ENCODE data around the gene IRX3.

Gene IRX3
- total RNA-seq = 0 to 0.54 (median 0.03) reads per million in 9 experiments

- no peak for DNase-seq
- Mint-ChIP-seq H3K27ac (no peak within 1 kb of the TSS), H3K9me3 (no peaks in the 10 kb centered on the region), H3K27me3 (peaks cover 67 to 95% of the 10 kb centered on the region in 2 donors), H3K4me1 (ENCODE audit: low read depth in 2 of 2) (peaks cover 15 to 17% of the 10 kb centered on the region in 2 donors), H3K4me3 (peak within 1 kb of the TSS; percentile 47 to 57), H3K36me3 (ENCODE audit: insufficient read depth) (peaks cover 8% of the 10 kb centered on the region)
- no peak for ATAC-seq (replicated peaks)
These were observed at the start of gene IRX3 for GRCh38 chr16:54286366-54287130. Gene IRX3, minus strand, starts transcription at chr16:54286787. Its CDS starts 737 bp downstream, at chr16:54286050.

GRCh38 chr16:54335230-54335629 is 48.6 kb upstream of the IRX3 start:
- Mint-ChIP-seq H3K36me3 (ENCODE audit: insufficient read depth) (no peaks in the 10 kb centered on the region), H3K4me1 (ENCODE audit: low read depth in 2 of 2) (no peaks in the 10 kb centered on the region), H3K27ac (no peak overlapping the region), H3K4me3 (no peak overlapping the region), H3K9me3 (no peaks in the 10 kb centered on the region), H3K27me3 (peaks cover 17 to 49% of the 10 kb centered on the region in 2 donors)
- ATAC-seq (replicated peaks) (no peak), DNase-seq (no peak)

GRCh38 chr16:54334208-54334607 is 47.6 kb upstream of the IRX3 start:
- DNase-seq (no peak), ATAC-seq (replicated peaks) (no peak)
- Mint-ChIP-seq H3K36me3 (ENCODE audit: insufficient read depth) (no peaks in the 10 kb centered on the region), H3K27ac (no peak overlapping the region), H3K9me3 (no peaks in the 10 kb centered on the region), H3K4me1 (ENCODE audit: low read depth in 2 of 2) (no peaks in the 10 kb centered on the region), H3K4me3 (no peak overlapping the region), H3K27me3 (peaks cover 24 to 48% of the 10 kb centered on the region in 2 donors)

GRCh38 chr16:54331241-54332002 is 44.8 kb upstream of the IRX3 start:
- Mint-ChIP-seq H3K9me3 (no peaks in the 10 kb centered on the region), H3K36me3 (ENCODE audit: insufficient read depth) (no peaks in the 10 kb centered on the region), H3K4me3 (no peak overlapping the region), H3K27ac (no peak overlapping the region), H3K4me1 (ENCODE audit: low read depth in 2 of 2) (no peaks in the 10 kb centered on the region), H3K27me3 (peaks cover 24 to 50% of the 10 kb centered on the region in 2 donors)
- ATAC-seq (replicated peaks) = no peak
- DNase-seq = no peak

- H3K9me3 Mint-ChIP-seq = no peaks in the 10 kb centered on the region
- no peak overlapping the region for H3K4me3 Mint-ChIP-seq
- DNase-seq = no peak
- H3K27me3 Mint-ChIP-seq = peaks cover 16 to 44% of the 10 kb centered on the region in 2 donors
- H3K4me1 Mint-ChIP-seq (ENCODE audit: low read depth in 2 of 2) = no peaks in the 10 kb centered on the region
- H3K36me3 Mint-ChIP-seq (ENCODE audit: insufficient read depth) = no peaks in the 10 kb centered on the region
- no peak overlapping the region for H3K27ac Mint-ChIP-seq
- no peak for ATAC-seq (replicated peaks)
These were observed 41.0 kb upstream of the IRX3 start for GRCh38 chr16:54327609-54328008.

- Mint-ChIP-seq H3K4me3 (no peak overlapping the region), H3K36me3 (ENCODE audit: insufficient read depth) (no peaks in the 10 kb centered on the region), H3K4me1 (ENCODE audit: low read depth in 2 of 2) (no peaks in the 10 kb centered on the region), H3K27me3 (peaks cover 21 to 37% of the 10 kb centered on the region in 2 donors), H3K27ac (no peak overlapping the region), H3K9me3 (no peaks in the 10 kb centered on the region)
- DNase-seq = no peak
- no peak for ATAC-seq (replicated peaks)
These were observed 39.7 kb upstream of the IRX3 start for GRCh38 chr16:54326266-54326662.

GRCh38 chr16:54325616-54326265 is 39.2 kb upstream of the IRX3 start:
- Mint-ChIP-seq H3K27me3 (peaks cover 17 to 33% of the 10 kb centered on the region in 2 donors), H3K4me3 (no peak overlapping the region), H3K27ac (no peak overlapping the region), H3K36me3 (ENCODE audit: insufficient read depth) (no peaks in the 10 kb centered on the region), H3K4me1 (ENCODE audit: low read depth in 2 of 2) (no peaks in the 10 kb centered on the region), H3K9me3 (no peaks in the 10 kb centered on the region)
- ATAC-seq (replicated peaks) (no peak), DNase-seq (no peak)

GRCh38 chr16:54324716-54325115 is 38.1 kb upstream of the IRX3 start:
- Mint-ChIP-seq H3K27me3 (peaks cover 9 to 32% of the 10 kb centered on the region in 2 donors), H3K27ac (no peak overlapping the region), H3K4me1 (ENCODE audit: low read depth in 2 of 2) (no peaks in the 10 kb centered on the region), H3K9me3 (no peaks in the 10 kb centered on the region), H3K36me3 (ENCODE audit: insufficient read depth) (no peaks in the 10 kb centered on the region), H3K4me3 (no peak overlapping the region)
- ATAC-seq (replicated peaks) (no peak), DNase-seq (no peak)

- no peaks in the 10 kb centered on the region for H3K4me1 Mint-ChIP-seq (ENCODE audit: low read depth in 2 of 2)
- no peak overlapping the region for H3K4me3 Mint-ChIP-seq
- DNase-seq (no peak), ATAC-seq (replicated peaks) (no peak)
- H3K36me3 Mint-ChIP-seq (ENCODE audit: insufficient read depth) = no peaks in the 10 kb centered on the region
- H3K9me3 Mint-ChIP-seq = no peaks in the 10 kb centered on the region
- no peak overlapping the region for H3K27ac Mint-ChIP-seq
- H3K27me3 Mint-ChIP-seq = peaks cover 6 to 10% of the 10 kb centered on the region in 2 donors
These were observed 34.2 kb upstream of the IRX3 start for GRCh38 chr16:54320697-54321340.

- Mint-ChIP-seq H3K27me3 (peaks cover 6 to 21% of the 10 kb centered on the region in 2 donors), H3K27ac (no peak overlapping the region), H3K9me3 (no peaks in the 10 kb centered on the region), H3K4me1 (ENCODE audit: low read depth in 2 of 2) (no peaks in the 10 kb centered on the region), H3K4me3 (no peak overlapping the region), H3K36me3 (ENCODE audit: insufficient read depth) (no peaks in the 10 kb centered on the region)
- ATAC-seq (replicated peaks) (no peak), DNase-seq (no peak)
These were observed 32.4 kb upstream of the IRX3 start for GRCh38 chr16:54318941-54319340.

- ATAC-seq (replicated peaks) (no peak), DNase-seq (no peak)
- H3K36me3 Mint-ChIP-seq (ENCODE audit: insufficient read depth) = no peaks in the 10 kb centered on the region
- H3K9me3 Mint-ChIP-seq = no peaks in the 10 kb centered on the region
- H3K27me3 Mint-ChIP-seq = peaks cover 6 to 21% of the 10 kb centered on the region in 2 donors
- no peak overlapping the region for H3K4me3 Mint-ChIP-seq
- no peak overlapping the region for H3K27ac Mint-ChIP-seq
- H3K4me1 Mint-ChIP-seq (ENCODE audit: low read depth in 2 of 2) = no peaks in the 10 kb centered on the region
These were observed 30.6 kb upstream of the IRX3 start for GRCh38 chr16:54317101-54317611.

GRCh38 chr16:54316095-54316889 is 29.7 kb upstream of the IRX3 start:
- no peaks in the 10 kb centered on the region for H3K36me3 Mint-ChIP-seq (ENCODE audit: insufficient read depth)

More at GRCh38 chr16:54316095-54316889, 29.7 kb upstream of the IRX3 start:
- Mint-ChIP-seq H3K4me3 (no peak overlapping the region), H3K4me1 (ENCODE audit: low read depth in 2 of 2) (no peaks in the 10 kb centered on the region), H3K27me3 (peaks cover 8 to 21% of the 10 kb centered on the region in 2 donors), H3K9me3 (no peaks in the 10 kb centered on the region), H3K27ac (no peak overlapping the region)
- ATAC-seq (replicated peaks) (no peak), DNase-seq (no peak)

All from effector memory CD8-positive, alpha-beta T cell (primary cell).